H1 (cell line): ENCODE measurements around the gene KRT7. TPM values are rescaled to one million over a fixed set of nuclear protein-coding genes. Genes with fewer than 3 reads are reported as not detected.

ENCODE experiments used
- CTCF ChIA-PET: fragments of 300-600 bp; sonication (Branson Sonifier 250); formaldehyde crosslinking; loops from one replicate; lab custom pipeline; 2021; ENCODE audit not compliant: partially characterized antibody; lab: Charles Lee
- POLR2A ChIA-PET: fragments of 300-600 bp; sonication (Branson Sonifier 250); formaldehyde crosslinking; loops from one replicate; lab custom pipeline; 2021; ENCODE audit warnings: inconsistent platforms; ENCODE audit not compliant: partially characterized antibody; lab: Charles Lee
- DNase-seq, 2 experiments: peaks; one replicate each; pipeline versions ENCODE4 v3.0.0 to v3.0.0-alpha.2; 2010 to 2022; ENCODE audit warnings: low spot score in 2 of 2, low read depth in 1 of 2, mixed read lengths in 1 of 2
- FAIRE-seq: peaks from 2 replicates; lab custom pipeline; 2011; peaks lifted over from hg19 to GRCh38; lab: Jason Lieb, UNC
- H2AFZ ChIP-seq: 2 replicates; pipeline ENCODE4 v1.8.1; 2012; ENCODE audit warnings: low read length, inconsistent platforms
- H2AK5ac ChIP-seq: 2 replicates; pipeline ENCODE4 v1.6.1; 2013; ENCODE audit warnings: low read depth, low read length
- H2BK120ac ChIP-seq: replicated peaks from 2 replicates; pipeline ENCODE3; 2013; ENCODE audit warnings: low read depth, low read length, inconsistent platforms
- H2BK12ac ChIP-seq: 2 replicates; pipeline ENCODE4 v1.6.1; 2013; ENCODE audit warnings: low read depth, low read length
- H2BK15ac ChIP-seq: 2 replicates; pipeline ENCODE4 v1.6.1; 2013; ENCODE audit warnings: low read length
- H2BK20ac ChIP-seq: 2 replicates; pipeline ENCODE4 v1.6.1; 2013; ENCODE audit warnings: low read length
- H2BK5ac ChIP-seq: 2 replicates; pipeline ENCODE4 v1.6.1; 2013; ENCODE audit warnings: low read depth, low read length
- H3K14ac ChIP-seq: 2 replicates; pipeline ENCODE4 v1.6.1; 2013; ENCODE audit warnings: inconsistent platforms; ENCODE audit not compliant: insufficient read length
- H3K18ac ChIP-seq: 2 replicates; pipeline ENCODE4 v1.6.1; 2013; ENCODE audit warnings: low read length; ENCODE audit errors: extremely low read depth
- H3K23ac ChIP-seq: 2 replicates; pipeline ENCODE4 v1.6.1; 2013; ENCODE audit warnings: inconsistent platforms; ENCODE audit not compliant: insufficient read length
- H3K23me2 ChIP-seq: 2 replicates; pipeline ENCODE4 v1.6.1; 2013; ENCODE audit warnings: low read depth, low read length
- H3K27ac ChIP-seq: 2 replicates; pipeline ENCODE4 v1.6.1; 2011; ENCODE audit warnings: low read depth, low read length, inconsistent platforms
- H3K27me3 ChIP-seq, 4 experiments: replicated peaks in 1 of 4; 1 replicate in 1 of 4; 2 replicates in 3 of 4; pipeline versions ENCODE4 v1.6.1 to v1.8.1; 2011 to 2013; ENCODE audit warnings: low read length in 3 of 4, mild to moderate bottlenecking in 3 of 4, inconsistent platforms in 2 of 4, mixed read lengths in 2 of 4, moderate library complexity in 1 of 4; ENCODE audit not compliant: control insufficient read depth in 3 of 4, insufficient read depth in 3 of 4; ENCODE audit errors: extremely low read depth in 1 of 4
- H3K36me3 ChIP-seq, 4 experiments: 2 replicates each; pipeline versions ENCODE4 v1.6.1 to v1.8.1; 2011 to 2013; ENCODE audit warnings: mild to moderate bottlenecking in 4 of 4, low read length in 3 of 4, moderate library complexity in 2 of 4, control low read depth in 1 of 4, inconsistent platforms in 1 of 4; ENCODE audit not compliant: insufficient read depth in 4 of 4, control insufficient read depth in 2 of 4
- H3K4ac ChIP-seq: replicated peaks from 2 replicates; pipeline ENCODE3; 2013; ENCODE audit warnings: low read length, low read depth, mixed read lengths, inconsistent platforms; ENCODE audit not compliant: insufficient read length
- H3K4me1 ChIP-seq, 4 experiments: replicated peaks in 1 of 4; 1 replicate in 1 of 4; 2 replicates in 3 of 4; pipeline versions ENCODE4 v1.6.1 to v1.8.1; 2011 to 2013; ENCODE audit warnings: low read length in 3 of 4, inconsistent platforms in 2 of 4, mixed read lengths in 1 of 4; ENCODE audit not compliant: insufficient read depth in 4 of 4, control insufficient read depth in 3 of 4
- H3K4me2 ChIP-seq, 2 experiments: 2 replicates each; pipeline versions ENCODE4 v1.6.1 to v1.8.1; 2011 to 2013; ENCODE audit warnings: low read depth in 2 of 2, low read length in 2 of 2, control low read depth in 1 of 2, inconsistent platforms in 1 of 2, mild to moderate bottlenecking in 1 of 2; ENCODE audit not compliant: insufficient read depth in 1 of 2
- H3K4me3 ChIP-seq, 4 experiments: fragments of 200-600, 300-600 bp in 1 of 4; sonication (generic), shearing (Covaris generic), sonication (Bioruptor Twin) in 1 of 4; 2 replicates each; pipeline versions ENCODE4 v1.5.1 to v1.8.1; 2011 to 2016; ENCODE audit warnings: low read length in 4 of 4, low read depth in 3 of 4, control low read depth in 2 of 4, inconsistent platforms in 2 of 4, mild to moderate bottlenecking in 2 of 4, mixed read lengths in 1 of 4, moderate library complexity in 1 of 4; ENCODE audit not compliant: insufficient read depth in 2 of 4; ENCODE audit errors: extremely low read depth in 1 of 4
- H3K56ac ChIP-seq: replicated peaks from 2 replicates; pipeline ENCODE3; 2013; ENCODE audit warnings: low read depth, mild to moderate bottlenecking, mixed read lengths, low read length, inconsistent platforms; ENCODE audit not compliant: insufficient read length
- H3K79me1 ChIP-seq: 2 replicates; pipeline ENCODE4 v1.6.1; 2013; ENCODE audit warnings: low read depth, low read length, control low read depth
- H3K79me2 ChIP-seq, 2 experiments: 2 replicates each; pipeline versions ENCODE4 v1.6.1 to v1.8.1; 2012 to 2013; ENCODE audit warnings: low read length in 2 of 2, mild to moderate bottlenecking in 2 of 2, inconsistent platforms in 1 of 2; ENCODE audit not compliant: insufficient read depth in 2 of 2, control insufficient read depth in 1 of 2
- H3K9ac ChIP-seq, 4 experiments: replicated peaks in 1 of 4; 1 replicate in 1 of 4; 2 replicates in 3 of 4; pipeline versions ENCODE4 v1.6.1 to v1.8.1; 2011 to 2013; ENCODE audit warnings: low read depth in 3 of 4, low read length in 3 of 4, control low read depth in 2 of 4, mild to moderate bottlenecking in 2 of 4, moderate library complexity in 2 of 4, inconsistent platforms in 1 of 4; ENCODE audit errors: extremely low read depth in 1 of 4
- H3K9me3 ChIP-seq, 2 experiments: 2 replicates each; pipeline versions ENCODE4 v1.6.1 to v1.8.1; 2012 to 2013; ENCODE audit warnings: mild to moderate bottlenecking in 2 of 2, moderate library complexity in 2 of 2, control low read depth in 1 of 2, inconsistent platforms in 1 of 2, low read depth in 1 of 2, low read length in 1 of 2, mixed read lengths in 1 of 2; ENCODE audit not compliant: insufficient read depth in 2 of 2
- H4K20me1 ChIP-seq, 2 experiments: replicated peaks in 1 of 2; 2 replicates each; pipeline versions ENCODE3 to v1.8.1; 2011 to 2013; ENCODE audit warnings: inconsistent platforms in 2 of 2, low read length in 2 of 2, mild to moderate bottlenecking in 1 of 2; ENCODE audit not compliant: insufficient read depth in 2 of 2, control insufficient read depth in 1 of 2
- H4K5ac ChIP-seq: 2 replicates; pipeline ENCODE4 v1.6.1; 2013; ENCODE audit warnings: low read length, low read depth, mixed read lengths, inconsistent platforms; ENCODE audit not compliant: insufficient read length
- H4K8ac ChIP-seq: 2 replicates; pipeline ENCODE4 v1.8.0; 2013; ENCODE audit warnings: mild to moderate bottlenecking, moderate library complexity, low read length, inconsistent platforms; ENCODE audit not compliant: insufficient read depth; ENCODE audit errors: extremely low read depth
- H4K91ac ChIP-seq: replicated peaks from 2 replicates; pipeline ENCODE3; 2013; ENCODE audit warnings: low read length, mixed read lengths, inconsistent platforms; ENCODE audit not compliant: insufficient read length
- BCL11A ChIP-seq, 2 experiments: IDR thresholded peaks; one replicate each; pipeline ENCODE4 v1.6.1; 2011; ENCODE audit warnings: low read depth in 2 of 2, low read length in 2 of 2, mild to moderate bottlenecking in 2 of 2
- BRCA1 ChIP-seq: IDR thresholded peaks from 2 replicates; pipeline ENCODE4 v1.6.1; 2012; ENCODE audit warnings: low read depth, low read length, improper control_type of control experiment
- CTBP2 ChIP-seq: IDR thresholded peaks from 2 replicates; pipeline ENCODE4 v1.7.0; 2011; ENCODE audit warnings: borderline replicate concordance, mild to moderate bottlenecking, moderate library complexity, mixed read lengths, low read length; ENCODE audit not compliant: insufficient read depth, insufficient read length
- RFX5 ChIP-seq: IDR thresholded peaks from 2 replicates; pipeline ENCODE4 v1.6.1; 2011; ENCODE audit warnings: low read depth, low read length, improper control_type of control experiment, borderline replicate concordance
- SIX5 ChIP-seq: IDR thresholded peaks from 2 replicates; pipeline ENCODE4 v1.6.1; 2011; ENCODE audit warnings: mild to moderate bottlenecking, low read depth, low read length
- SRF ChIP-seq: IDR thresholded peaks from 2 replicates; pipeline ENCODE4 v1.6.1; 2011; ENCODE audit warnings: mild to moderate bottlenecking, low read depth, low read length, moderate library complexity
- TBP ChIP-seq: IDR thresholded peaks from 2 replicates; pipeline ENCODE4 v1.6.1; 2011; ENCODE audit warnings: low read depth, low read length, improper control_type of control experiment
- WGBS, 2 experiments: shearing (Covaris generic) in 1 of 2; methylation state at CpG; one replicate each; pipeline versions ENCODE4 v1.1.6 to v1.1.7; 2013 to 2015; ENCODE audit warnings: low lambda C conversion rate in 2 of 2, mixed read lengths in 2 of 2, inconsistent platforms in 1 of 2, low coverage in 1 of 2, missing lambda C conversion rate in 1 of 2; ENCODE audit not compliant: insufficient replicate concordance in 2 of 2, insufficient coverage in 1 of 2, insufficient read length in 1 of 2; ENCODE audit errors: extremely low coverage in 1 of 2, missing lambda C conversion rate in 1 of 2; 5-methylcytosine and 5-hydroxymethylcytosine counted together
- polyA plus RNA-seq, 7 experiments: library from polyadenylated mRNA; depleted of rRNA in 3 of 7; stranded (reverse) in 5 of 7; unstranded in 2 of 7; fragments of >200 nt in 5 of 7; fragments of 200-250 nt in 2 of 7; gene quantifications; 1 replicate in 5 of 7; 2 replicates in 1 of 7; 4 replicates in 1 of 7; pipeline versions ENCODE4 v1.2.1 to v1.2.3, GENCODE V29; 2011 to 2013; ENCODE audit warnings: missing spikeins in 2 of 7, mixed read lengths in 2 of 7
- total RNA-seq: library from RNA; stranded (reverse); fragmentation: NEBNext Ultra II Directional; extraction: Animal tissue kit (Norgen Biotek cat#: 25700); gene quantifications from 2 replicates; pipeline ENCODE4 v1.2.1, GENCODE V29; 2021

KRT7 gene
- total and polyA plus RNA-seq, 2 of the 8 experiments (the other 6 are each of a cell fraction or from before 2014, with no cell fraction given): 13.2 to 19.0 TPM

- Histone ChIP-seq H3K9me3 (no peaks in the 10 kb centered on the region), H3K23me2 (peaks cover 3% of the 10 kb centered on the region; the same call in 1 of the 2 replicates), H3K27me3 (peaks cover 4 to 29% (median 23%) of the 10 kb centered on the region in 4 experiments), H3K4me3 (no peak overlapping the region), H4K20me1 (no peaks in the 10 kb centered on the region), H3K79me1 (no peaks in the 10 kb centered on the region), H4K5ac (no peak overlapping the region), H3K9ac (no peak overlapping the region), H4K91ac (no peak overlapping the region), H2BK15ac (no peak overlapping the region), H3K36me3 (no peaks in the 10 kb centered on the region), H4K8ac (no peak overlapping the region), H3K27ac (no peak overlapping the region), H2BK20ac (no peak overlapping the region), H2BK12ac (no peak overlapping the region), H3K4me2 (peak overlapping the region in 1 of 2 experiments; percentile 15; a peak in 1 of 4 replicates), H3K4me1 (peaks cover 0 to 12% (median 5%) of the 10 kb centered on the region in 4 experiments; a peak in 5 of 7 replicates), H3K79me2 (no peaks in the 10 kb centered on the region), H3K14ac (no peak overlapping the region), H2BK120ac (no peak overlapping the region), H3K4ac (no peak overlapping the region), H3K18ac (no peak overlapping the region), H2AK5ac (0 out of 2 replicates have a peak overlapping the region, but pooled peaks have one; percentile 0), H3K56ac (no peak overlapping the region), H3K23ac (no peak overlapping the region), H2AFZ (no peak overlapping the region), H2BK5ac (no peak overlapping the region)
- DNase-seq: no peak
- ChIA-PET POLR2A (interaction anchor here (1.5 to 3.0 kb wide), 2 partner anchors 8 to 10 kb away, joined by 5 to 12 read pairs; no protein-coding TSS in a partner anchor), CTCF (interaction anchor here (0.9 to 14.6 kb wide), 13 partner anchors 10 to 104 kb away, joined by 3 to 151 read pairs (median 26); partner anchors contain the start of gene KRT7)
- 69% methylated on average over 10 of the region's 10 CpGs; no CpG with 5 or more reads in 1 of the 2 experiments for WGBS, 2 experiments
- no peak for FAIRE-seq
- TF ChIP-seq RFX5: no peak
- TF ChIP-seq TBP: no peak
- TF ChIP-seq CTBP2: no peak
- no peak for TF ChIP-seq SIX5
- TF ChIP-seq SRF: no peak
- TF ChIP-seq BRCA1: no peak
- no peak for TF ChIP-seq BCL11A (IDR thresholded peaks at IDR 0.05; ENCODE audit: low read depth in 2 of 2, low read length in 2 of 2)
Observed at GRCh38 chr12:52247622-52248540, 14.8 kb downstream of the KRT7 start.
